ENCODE results near the gene EVL.

The EVL gene

DNA sequence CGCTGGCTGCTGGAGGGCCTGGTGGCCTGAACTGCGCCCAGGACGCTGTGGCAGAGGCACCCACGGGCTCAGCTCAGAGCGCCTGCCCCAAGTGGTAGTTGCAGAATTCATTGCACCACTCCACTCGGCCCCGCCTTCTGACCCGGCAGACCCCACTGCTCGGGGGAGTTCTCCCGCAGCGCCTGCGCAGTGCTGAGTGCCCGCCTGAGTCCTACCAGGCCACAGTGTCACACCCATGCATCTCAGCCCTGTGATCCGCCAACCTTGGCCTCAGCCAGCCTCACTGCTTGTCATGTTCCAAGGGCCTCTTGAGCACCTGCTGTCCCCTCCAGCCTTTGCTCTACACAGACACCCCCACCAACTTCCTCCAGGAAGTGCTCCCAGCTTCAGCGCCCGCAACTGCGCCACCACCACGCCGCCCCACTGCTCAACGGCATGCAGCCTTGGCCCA lies 82.0 kb downstream of the EVL start:
- no peak overlapping the region for H3K4me3 ChIP-seq (ENCODE audit: low read depth, low read length)
- TF ChIP-seq, protein P1, sequence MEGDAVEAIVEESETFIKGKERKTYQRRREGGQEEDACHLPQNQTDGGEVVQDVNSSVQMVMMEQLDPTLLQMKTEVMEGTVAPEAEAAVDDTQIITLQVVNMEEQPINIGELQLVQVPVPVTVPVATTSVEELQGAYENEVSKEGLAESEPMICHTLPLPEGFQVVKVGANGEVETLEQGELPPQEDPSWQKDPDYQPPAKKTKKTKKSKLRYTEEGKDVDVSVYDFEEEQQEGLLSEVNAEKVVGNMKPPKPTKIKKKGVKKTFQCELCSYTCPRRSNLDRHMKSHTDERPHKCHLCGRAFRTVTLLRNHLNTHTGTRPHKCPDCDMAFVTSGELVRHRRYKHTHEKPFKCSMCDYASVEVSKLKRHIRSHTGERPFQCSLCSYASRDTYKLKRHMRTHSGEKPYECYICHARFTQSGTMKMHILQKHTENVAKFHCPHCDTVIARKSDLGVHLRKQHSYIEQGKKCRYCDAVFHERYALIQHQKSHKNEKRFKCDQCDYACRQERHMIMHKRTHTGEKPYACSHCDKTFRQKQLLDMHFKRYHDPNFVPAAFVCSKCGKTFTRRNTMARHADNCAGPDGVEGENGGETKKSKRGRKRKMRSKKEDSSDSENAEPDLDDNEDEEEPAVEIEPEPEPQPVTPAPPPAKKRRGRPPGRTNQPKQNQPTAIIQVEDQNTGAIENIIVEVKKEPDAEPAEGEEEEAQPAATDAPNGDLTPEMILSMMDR (IDR thresholded peaks at IDR 0.05; ENCODE audit: control insufficient read depth, extremely low read depth, insufficient read depth) = no peak
- no peak for DNase-seq (ENCODE audit: low read depth)

DNA sequence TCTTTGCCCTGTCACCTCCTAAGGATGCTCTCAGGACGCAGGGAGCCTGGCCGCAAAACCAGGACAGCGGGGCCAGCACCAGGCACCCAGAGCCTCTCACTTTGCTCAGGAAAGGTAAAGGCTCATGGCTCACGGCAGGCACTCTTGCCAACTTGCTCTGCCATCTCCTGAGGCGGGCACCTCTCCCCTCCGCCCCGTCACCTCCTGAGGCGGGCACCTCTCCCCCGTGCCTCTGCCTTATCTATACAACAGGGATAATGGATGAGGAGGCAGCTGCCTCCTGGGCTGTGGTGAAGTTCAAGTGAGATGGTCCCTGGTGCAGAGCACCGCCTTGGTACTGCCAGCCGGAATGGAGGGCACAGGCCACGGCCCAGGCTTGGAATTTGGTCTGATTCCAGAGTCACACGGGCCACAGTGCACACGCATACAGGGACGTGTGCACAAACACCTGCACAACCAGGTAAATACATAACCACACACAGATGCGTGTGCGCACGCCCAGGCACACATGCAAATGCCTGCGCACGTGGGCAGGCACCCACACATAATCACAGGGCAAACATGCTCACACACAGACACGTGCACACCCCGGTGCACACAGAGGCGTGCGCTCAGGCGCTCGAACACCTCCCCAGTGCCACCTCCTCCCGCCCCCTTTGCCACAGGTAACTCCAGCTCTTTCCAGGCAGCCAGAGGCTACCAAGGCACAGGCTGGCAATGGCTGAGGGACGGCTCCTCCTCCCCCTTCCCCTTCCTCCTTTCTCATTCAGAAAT lies 82.7 kb downstream of the EVL start:
- no peak overlapping the region for H3K4me3 ChIP-seq (ENCODE audit: low read depth, low read length)
- TF ChIP-seq, protein P1 (IDR thresholded peaks at IDR 0.05; ENCODE audit: control insufficient read depth, extremely low read depth, insufficient read depth) = no peak
- DNase-seq (ENCODE audit: low read depth) = no peak

GRCh38 chr14:100148837-100149731 lies 83.9 kb downstream of the EVL start:
- DNase-seq (ENCODE audit: low read depth) = no peak
- TF ChIP-seq, protein P1 (IDR thresholded peaks at IDR 0.05; ENCODE audit: control insufficient read depth, extremely low read depth, insufficient read depth) = no peak
- no peak overlapping the region for H3K4me3 ChIP-seq (ENCODE audit: low read depth, low read length)

GRCh38 chr14:100149851-100150611 lies 84.8 kb downstream of the EVL start:
- DNase-seq (ENCODE audit: low read depth) = no peak
- no peak overlapping the region for H3K4me3 ChIP-seq (ENCODE audit: low read depth, low read length)
- TF ChIP-seq, protein P1 (IDR thresholded peaks at IDR 0.05; ENCODE audit: control insufficient read depth, extremely low read depth, insufficient read depth) = no peak

DNA sequence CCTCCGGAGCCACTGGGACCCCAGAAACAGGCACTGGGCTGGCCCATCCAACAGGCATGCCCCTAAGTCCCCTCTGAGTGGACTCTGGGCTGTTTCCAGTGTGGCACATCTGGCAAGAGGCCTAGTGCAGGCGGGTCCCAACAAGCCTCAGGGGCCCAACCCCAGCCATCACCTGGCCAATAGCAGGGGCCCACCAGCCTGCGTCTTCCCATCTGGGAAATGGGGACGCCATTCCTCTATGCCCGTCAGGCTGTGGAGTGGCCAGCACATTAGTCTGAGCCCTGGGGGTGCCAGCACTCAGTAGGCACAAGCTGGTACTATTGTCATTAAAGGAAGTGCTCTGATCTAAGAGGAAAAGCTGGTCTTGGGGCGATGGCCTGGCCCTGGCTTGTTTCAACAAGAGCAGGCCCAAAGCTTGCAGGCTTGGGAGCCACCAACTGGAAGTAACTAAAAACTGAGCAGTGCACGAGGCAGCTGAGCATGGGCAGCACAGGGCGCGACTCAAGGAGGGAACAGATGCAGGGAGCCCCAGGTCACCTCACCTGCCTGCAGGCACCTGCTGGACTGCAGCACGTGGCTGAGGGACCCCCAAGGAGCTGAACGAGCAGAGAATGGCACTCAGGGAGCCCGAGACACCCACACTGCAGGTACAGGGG lies 85.8 kb downstream of the EVL start:
- no peak for DNase-seq (ENCODE audit: low read depth)
- TF ChIP-seq, protein P1 (IDR thresholded peaks at IDR 0.05; ENCODE audit: control insufficient read depth, extremely low read depth, insufficient read depth) = no peak
- no peak overlapping the region for H3K4me3 ChIP-seq (ENCODE audit: low read depth, low read length)

DNA sequence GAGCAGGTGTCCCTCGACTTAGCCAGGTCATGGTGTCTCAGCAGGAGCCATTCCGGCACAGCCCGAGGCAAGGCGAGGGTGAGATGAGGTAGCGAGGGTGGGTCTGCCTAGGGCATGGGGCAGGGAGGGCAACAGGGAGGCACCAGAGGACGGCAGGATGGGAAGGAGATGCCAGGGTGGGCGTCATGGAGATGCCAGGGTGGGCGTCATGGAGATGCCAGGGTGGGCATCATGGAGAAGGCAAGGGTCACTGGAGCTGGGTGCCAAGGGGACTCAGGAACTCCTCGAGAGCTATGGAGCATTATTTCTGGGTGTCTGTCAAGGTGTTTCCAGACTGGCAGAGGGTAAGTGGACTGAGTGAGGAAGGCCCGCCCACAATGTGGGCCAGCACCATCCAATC lies 86.9 kb downstream of the EVL start:
- no peak for DNase-seq (ENCODE audit: low read depth)
- TF ChIP-seq, protein P1 (IDR thresholded peaks at IDR 0.05; ENCODE audit: control insufficient read depth, extremely low read depth, insufficient read depth) = no peak
- H3K4me3 ChIP-seq (ENCODE audit: low read depth, low read length) = no peak overlapping the region

Measured in LNCaP clone FGC (cell line).